CD14-positive monocyte (primary cell): ENCODE results near the gene SH3BP4. TPM values are rescaled to one million over a fixed set of nuclear protein-coding genes. Genes with fewer than 3 reads are reported as not detected.
A peak's percentile ranks its signal among the peaks of the same experiment; 100 is the strongest.

ENCODE experiments used
- DNase-seq, 3 donors: peaks; one replicate each; pipeline ENCODE4 v3.0.0-alpha.2; 2011 to 2022
- H2AFZ ChIP-seq: 2 replicates; pipeline ENCODE4 v1.6.0; 2012; ENCODE audit warnings: mild to moderate bottlenecking, low read depth, low read length, inconsistent platforms; ENCODE audit not compliant: insufficient read depth, poor library complexity, severe bottlenecking
- H3K27ac ChIP-seq, 2 donors: 1 replicate in 1 of 2; 2 replicates in 1 of 2; pipeline ENCODE4 v1.5.1; 2012 to 2013; ENCODE audit warnings: low read length in 2 of 2, control low read depth in 1 of 2, inconsistent platforms in 1 of 2, low read depth in 1 of 2, mild to moderate bottlenecking in 1 of 2
- H3K27me3 ChIP-seq, 2 donors: one replicate each; pipeline versions ENCODE4 v1.6.0 to v1.6.1; 2011 to 2013; ENCODE audit warnings: low read length in 2 of 2; ENCODE audit not compliant: control insufficient read depth in 2 of 2, insufficient read depth in 2 of 2
- H3K36me3 ChIP-seq, 2 donors: replicated peaks in 1 of 2; 1 replicate in 1 of 2; 2 replicates in 1 of 2; pipeline versions ENCODE4 v1.5.1 to v1.6.1; 2012 to 2013; ENCODE audit warnings: low read length in 2 of 2, control low read depth in 1 of 2, inconsistent platforms in 1 of 2, mild to moderate bottlenecking in 1 of 2; ENCODE audit not compliant: insufficient read depth in 2 of 2, control insufficient read depth in 1 of 2
- H3K4me1 ChIP-seq, 2 donors: 1 replicate in 1 of 2; 2 replicates in 1 of 2; pipeline versions ENCODE4 v1.5.1 to v1.6.1; 2012 to 2013; ENCODE audit warnings: low read length in 2 of 2, control low read depth in 1 of 2, inconsistent platforms in 1 of 2, mild to moderate bottlenecking in 1 of 2, moderate library complexity in 1 of 2; ENCODE audit not compliant: insufficient read depth in 2 of 2, control insufficient read depth in 1 of 2
- H3K4me2 ChIP-seq: replicated peaks from 2 replicates; pipeline ENCODE3; 2012; ENCODE audit warnings: low read length, moderate library complexity, mild to moderate bottlenecking; ENCODE audit not compliant: poor library complexity, severe bottlenecking; ENCODE audit errors: extremely low read depth
- H3K4me3 ChIP-seq, 3 experiments: fragments of 200-600 bp in 1 of 3; sonication (generic) in 1 of 3; replicated peaks in 1 of 3; 1 replicate in 2 of 3; 2 replicates in 1 of 3; pipeline ENCODE4 v1.5.1; 2011 to 2013; ENCODE audit warnings: low read length in 3 of 3, mild to moderate bottlenecking in 3 of 3, control low read depth in 2 of 3, low read depth in 2 of 3, inconsistent platforms in 1 of 3, moderate library complexity in 1 of 3
- H3K79me2 ChIP-seq: 2 replicates; pipeline ENCODE4 v1.6.0; 2012; ENCODE audit warnings: mild to moderate bottlenecking, control low read depth, inconsistent platforms, low read length, moderate library complexity; ENCODE audit not compliant: insufficient read depth
- H3K9ac ChIP-seq: 2 replicates; pipeline ENCODE4 v1.6.0; 2017; ENCODE audit warnings: low read length, mild to moderate bottlenecking; ENCODE audit not compliant: insufficient read depth, poor library complexity, severe bottlenecking
- H3K9me3 ChIP-seq, 2 donors: replicated peaks in 1 of 2; 1 replicate in 1 of 2; 2 replicates in 1 of 2; pipeline versions ENCODE4 v1.5.1 to v1.6.1; 2012 to 2013; ENCODE audit warnings: low read length in 2 of 2, control low read depth in 1 of 2; ENCODE audit not compliant: control insufficient read depth in 1 of 2, insufficient read depth in 1 of 2
- H4K20me1 ChIP-seq: 2 replicates; pipeline ENCODE4 v1.6.0; 2012; ENCODE audit warnings: mild to moderate bottlenecking, low read length, control low read depth, moderate library complexity; ENCODE audit not compliant: insufficient read depth
- H3K27ac Mint-ChIP-seq, 7 donors: one replicate each; pipeline ENCODE4 v1.8.0; 2020; ENCODE audit warnings: mild to moderate bottlenecking in 7 of 7, mixed read lengths in 7 of 7, moderate library complexity in 6 of 7, inconsistent platforms in 2 of 7
- H3K27me3 Mint-ChIP-seq, 3 donors: one replicate each; pipeline ENCODE4 v1.8.0; 2021 to 2022; ENCODE audit warnings: low read depth in 3 of 3, mild to moderate bottlenecking in 3 of 3, mixed read lengths in 3 of 3, moderate library complexity in 3 of 3, inconsistent platforms in 1 of 3
- H3K36me3 Mint-ChIP-seq, 2 donors: one replicate each; pipeline ENCODE4 v1.8.0; 2020; ENCODE audit warnings: mixed read lengths in 2 of 2, inconsistent platforms in 1 of 2, mild to moderate bottlenecking in 1 of 2
- H3K4me1 Mint-ChIP-seq: one replicate; pipeline ENCODE4 v1.8.0; 2020; ENCODE audit warnings: mild to moderate bottlenecking, mixed read lengths
- H3K4me3 Mint-ChIP-seq, 2 donors: one replicate each; pipeline ENCODE4 v1.8.0; 2020; ENCODE audit warnings: mild to moderate bottlenecking in 2 of 2, mixed read lengths in 2 of 2, moderate library complexity in 1 of 2
- H3K9me3 Mint-ChIP-seq, 7 donors: one replicate each; pipeline ENCODE4 v1.8.0; 2020 to 2022; ENCODE audit warnings: mixed read lengths in 7 of 7, mild to moderate bottlenecking in 6 of 7, moderate library complexity in 6 of 7, inconsistent platforms in 2 of 7
- WGBS: methylation state at CpG from one replicate; pipeline ENCODE4 v1.1.5; 2013; ENCODE audit warnings: missing lambda C conversion rate; ENCODE audit not compliant: insufficient coverage; 5-methylcytosine and 5-hydroxymethylcytosine counted together
- intact Hi-C, 2 donors: fragments of 100-400 bp; cut with micrococcal nuclease; formaldehyde crosslinking; loops; one replicate each; pipeline versions ENCODE4 v1.15.0 to v1.15.1; 2023
- polyA plus RNA-seq, 3 donors: library from polyadenylated mRNA; depleted of rRNA in 1 of 3; unstranded in 2 of 3; stranded (reverse) in 1 of 3; fragments of 300-500 nt in 2 of 3; fragments of >200 nt in 1 of 3; fragmentation: Illumina TruSeq in 2 of 3; gene quantifications; 1 replicate in 2 of 3; 2 replicates in 1 of 3; pipeline ENCODE4 v1.2.3, GENCODE V29; 2012 to 2021
- TF ChIP-seq, protein P1 (sequence below): fragments of 200-600 bp; IDR thresholded peaks from one replicate; pipeline ENCODE4 v1.8.0; 2022; ENCODE audit warnings: antibody characterized with exemption, mild to moderate bottlenecking

The SH3BP4 gene
- polyA plus RNA-seq, 3 donors = 0.66 to 1.6 (median 1.3) TPM

- intact Hi-C loops = no loop called here
- H3K27me3 Mint-ChIP-seq = peaks cover 8 to 11% (median 9%) of the 10 kb centered on the region in 3 donors
- no peak overlapping the region for H3K9ac ChIP-seq
- H3K79me2 ChIP-seq = no peaks in the 10 kb centered on the region
- no peaks in the 10 kb centered on the region for H3K27me3 ChIP-seq
- no peaks in the 10 kb centered on the region for H3K36me3 ChIP-seq
- no peak overlapping the region for H3K4me2 ChIP-seq
- 100% methylated on average over 4 of the region's 14 CpGs for WGBS
- H4K20me1 ChIP-seq = no peaks in the 10 kb centered on the region
- no peak overlapping the region for H3K27ac ChIP-seq
- H3K9me3 ChIP-seq = peaks cover 0 to 3% of the 10 kb centered on the region in 2 donors
- H3K27ac Mint-ChIP-seq = no peak overlapping the region
- peaks cover 52% of the 10 kb centered on the region for H3K4me1 Mint-ChIP-seq
- TF ChIP-seq, protein P1, sequence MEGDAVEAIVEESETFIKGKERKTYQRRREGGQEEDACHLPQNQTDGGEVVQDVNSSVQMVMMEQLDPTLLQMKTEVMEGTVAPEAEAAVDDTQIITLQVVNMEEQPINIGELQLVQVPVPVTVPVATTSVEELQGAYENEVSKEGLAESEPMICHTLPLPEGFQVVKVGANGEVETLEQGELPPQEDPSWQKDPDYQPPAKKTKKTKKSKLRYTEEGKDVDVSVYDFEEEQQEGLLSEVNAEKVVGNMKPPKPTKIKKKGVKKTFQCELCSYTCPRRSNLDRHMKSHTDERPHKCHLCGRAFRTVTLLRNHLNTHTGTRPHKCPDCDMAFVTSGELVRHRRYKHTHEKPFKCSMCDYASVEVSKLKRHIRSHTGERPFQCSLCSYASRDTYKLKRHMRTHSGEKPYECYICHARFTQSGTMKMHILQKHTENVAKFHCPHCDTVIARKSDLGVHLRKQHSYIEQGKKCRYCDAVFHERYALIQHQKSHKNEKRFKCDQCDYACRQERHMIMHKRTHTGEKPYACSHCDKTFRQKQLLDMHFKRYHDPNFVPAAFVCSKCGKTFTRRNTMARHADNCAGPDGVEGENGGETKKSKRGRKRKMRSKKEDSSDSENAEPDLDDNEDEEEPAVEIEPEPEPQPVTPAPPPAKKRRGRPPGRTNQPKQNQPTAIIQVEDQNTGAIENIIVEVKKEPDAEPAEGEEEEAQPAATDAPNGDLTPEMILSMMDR = no peak
- peak overlapping the region in 1 of 2 donors; percentile 78 for H3K4me3 Mint-ChIP-seq
- no peak for DNase-seq
- peaks cover 2 to 5% of the 10 kb centered on the region in 2 donors for H3K36me3 Mint-ChIP-seq
- peak overlapping the region in 1 of 3 experiments; percentile 54 for H3K4me3 ChIP-seq
- peaks cover 0 to 6% (median 2%) of the 10 kb centered on the region in 7 donors for H3K9me3 Mint-ChIP-seq
- peak overlapping the region; percentile 3 for H2AFZ ChIP-seq
- peaks cover 43 to 48% of the 10 kb centered on the region in 2 donors for H3K4me1 ChIP-seq
Measured at GRCh38 chr2:234988491-234988890, 36.7 kb downstream of the SH3BP4 start.

DNA sequence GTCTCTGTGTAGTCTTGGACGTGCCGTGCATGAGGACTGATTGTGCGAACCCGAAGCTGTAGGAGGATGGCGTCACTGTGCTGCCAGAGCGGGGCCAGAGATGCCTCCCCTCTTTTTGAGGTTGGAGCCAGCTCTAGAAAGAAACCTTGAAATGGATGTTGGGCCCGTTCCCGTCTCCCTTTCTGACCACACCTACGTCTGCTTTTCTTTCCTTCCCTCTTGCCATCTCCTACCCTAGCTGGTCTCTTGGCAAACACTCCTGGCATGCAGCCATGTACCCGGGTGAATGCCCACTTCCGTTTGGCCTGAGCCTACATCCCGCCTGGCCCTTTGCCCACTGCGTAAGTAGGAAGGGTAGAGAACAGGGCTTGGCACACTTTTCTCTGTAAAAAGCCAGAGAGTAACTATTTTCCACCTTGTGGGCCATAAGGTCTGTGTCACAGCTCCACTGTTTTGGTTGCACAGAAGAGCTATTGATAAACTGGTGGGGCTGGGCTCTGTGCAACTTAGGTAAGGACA is 37.4 kb downstream of the SH3BP4 start:
- H3K4me1 ChIP-seq = peaks cover 45 to 49% of the 10 kb centered on the region in 2 donors
- H4K20me1 ChIP-seq = no peaks in the 10 kb centered on the region
- Mint-ChIP-seq H3K9me3 (peaks cover 0 to 6% (median 2%) of the 10 kb centered on the region in 7 donors), H3K4me1 (peaks cover 53% of the 10 kb centered on the region), H3K4me3 (peak overlapping the region; percentile 58 to 78), H3K27me3 (peaks cover 8 to 11% (median 9%) of the 10 kb centered on the region in 3 donors), H3K36me3 (peaks cover 2 to 5% of the 10 kb centered on the region in 2 donors), H3K27ac (peak overlapping the region in 5 of 7 donors; percentile 51 to 81 (median 64))
- no peaks in the 10 kb centered on the region for H3K27me3 ChIP-seq
- no peaks in the 10 kb centered on the region for H3K36me3 ChIP-seq
- intact Hi-C loops = no loop called here
- peak overlapping the region; percentile 3 for H2AFZ ChIP-seq
- TF ChIP-seq, protein P1 = no peak
- peak; percentile 25 to 71 (median 42) for DNase-seq
- peak overlapping the region; percentile 62 for H3K4me2 ChIP-seq
- H3K79me2 ChIP-seq = no peaks in the 10 kb centered on the region
- WGBS = 2% methylated on average over 11 of the region's 13 CpGs
- peak overlapping the region; percentile 2 for H3K9ac ChIP-seq
- H3K4me3 ChIP-seq = peak overlapping the region in 1 of 3 experiments; percentile 54
- peaks cover 0 to 3% of the 10 kb centered on the region in 2 donors for H3K9me3 ChIP-seq
- no peak overlapping the region for H3K27ac ChIP-seq
